ENCODE measurements around the gene C2CD5. TPM values are rescaled to one million over a fixed set of nuclear protein-coding genes. Genes with fewer than 3 reads are reported as not detected.
A peak's percentile ranks its signal among the peaks of the same experiment; 100 is the strongest.

The C2CD5 gene
- total and polyA plus RNA-seq, 2 of the 13 experiments (the other 11 are each of a cell fraction or from before 2014, with no cell fraction given), result 12.6 to 14.6 TPM

DNA sequence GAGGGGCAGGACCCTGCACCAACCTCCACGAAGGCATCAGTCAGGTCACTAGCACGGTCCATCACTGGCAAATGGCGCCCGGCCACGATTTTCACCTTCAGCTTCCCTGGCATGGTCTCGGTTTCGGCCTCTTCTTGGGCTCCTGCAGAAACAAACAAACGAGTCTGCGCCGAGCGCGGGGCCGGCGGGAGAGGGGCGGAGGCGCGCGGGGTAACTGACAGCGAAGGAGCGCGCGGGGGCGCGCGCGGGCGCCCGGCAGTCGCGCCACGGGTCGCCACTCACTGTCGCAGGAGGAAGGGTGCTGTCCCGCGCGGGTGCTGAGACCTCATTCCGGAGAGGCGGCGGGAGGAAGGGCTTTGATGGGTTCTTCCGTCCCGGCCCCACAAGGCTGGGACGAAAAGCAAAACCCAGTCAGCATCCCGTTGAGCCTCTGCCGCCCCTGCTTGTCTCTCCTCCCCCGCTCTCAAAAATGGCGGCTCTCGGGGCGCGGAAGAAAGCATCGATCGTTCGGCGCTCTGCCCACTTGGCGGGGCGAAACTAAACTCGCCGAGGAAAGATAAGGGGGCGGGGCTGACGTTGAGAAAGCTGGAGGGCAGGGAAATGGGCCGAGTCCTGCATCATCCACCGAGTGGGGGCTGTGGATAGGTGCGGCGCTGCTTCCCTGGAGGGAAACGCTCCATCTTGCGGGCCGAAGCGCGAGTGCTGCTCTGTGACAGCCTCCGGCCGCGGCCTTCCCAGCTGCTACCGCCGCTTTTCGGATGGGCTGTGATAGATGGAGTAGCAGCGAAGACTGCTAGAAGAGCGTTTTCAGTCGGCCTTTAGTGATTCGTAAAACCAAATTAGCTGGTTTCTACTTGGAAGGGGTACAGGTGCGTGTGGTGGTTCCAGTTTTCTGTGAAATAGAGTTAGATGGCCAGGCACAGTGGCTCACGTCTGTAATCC is at the start of gene C2CD5 (continued):
- TF ChIP-seq SUZ12 (IDR thresholded peaks at IDR 0.05; ENCODE audit: low read depth, low read length), result no peak
- peak; percentile 57 for TF ChIP-seq CEBPG (CRISPR knock-in tag; IDR thresholded peaks at IDR 0.05)
- TF ChIP-seq ZNF446 (CRISPR knock-in tag; IDR thresholded peaks at IDR 0.05), result no peak; the same call in 1 of the 2 replicates
- no peak for TF ChIP-seq MNT (IDR thresholded peaks at IDR 0.05)
- peak; percentile 94 for TF ChIP-seq ZFP82 (CRISPR knock-in tag; IDR thresholded peaks at IDR 0.05; ENCODE audit: borderline replicate concordance)
- peak; percentile 34; the same call in 1 of the 2 replicates for TF ChIP-seq KLF15 (CRISPR knock-in tag; IDR thresholded peaks at IDR 0.05; ENCODE audit: borderline replicate concordance)
- TF ChIP-seq KLF13 (CRISPR knock-in tag; IDR thresholded peaks at IDR 0.05), result 0 out of 2 replicates have a peak, but pooled peaks have one; percentile 50
- no peak for TF ChIP-seq SNRNP70 (IDR thresholded peaks at IDR 0.05; ENCODE audit: low read depth, low read length)
- peak; percentile 75; the same call in 1 of the 2 replicates for TF ChIP-seq SMAD1 (CRISPR knock-in tag; IDR thresholded peaks at IDR 0.05; ENCODE audit: borderline replicate concordance, low read depth)
- TF ChIP-seq ZNF839 (CRISPR knock-in tag; IDR thresholded peaks at IDR 0.05; ENCODE audit: borderline replicate concordance), result no peak
- TF ChIP-seq ZFP62 (CRISPR knock-in tag; IDR thresholded peaks at IDR 0.05), result no peak
- TF ChIP-seq CREM (IDR thresholded peaks at IDR 0.05), result peak; percentile 61; the same call in 1 of the 2 replicates
- TF ChIP-seq CREM (CRISPR knock-in tag; IDR thresholded peaks at IDR 0.05), result no peak
- TF ChIP-seq KAT7 (CRISPR knock-in tag; IDR thresholded peaks at IDR 0.05; ENCODE audit: borderline replicate concordance), result 0 out of 2 replicates have a peak, but pooled peaks have one; percentile 84
- TF ChIP-seq ZNF510 (CRISPR knock-in tag; IDR thresholded peaks at IDR 0.05; ENCODE audit: low read depth), result no peak
- TF ChIP-seq, protein P1, sequence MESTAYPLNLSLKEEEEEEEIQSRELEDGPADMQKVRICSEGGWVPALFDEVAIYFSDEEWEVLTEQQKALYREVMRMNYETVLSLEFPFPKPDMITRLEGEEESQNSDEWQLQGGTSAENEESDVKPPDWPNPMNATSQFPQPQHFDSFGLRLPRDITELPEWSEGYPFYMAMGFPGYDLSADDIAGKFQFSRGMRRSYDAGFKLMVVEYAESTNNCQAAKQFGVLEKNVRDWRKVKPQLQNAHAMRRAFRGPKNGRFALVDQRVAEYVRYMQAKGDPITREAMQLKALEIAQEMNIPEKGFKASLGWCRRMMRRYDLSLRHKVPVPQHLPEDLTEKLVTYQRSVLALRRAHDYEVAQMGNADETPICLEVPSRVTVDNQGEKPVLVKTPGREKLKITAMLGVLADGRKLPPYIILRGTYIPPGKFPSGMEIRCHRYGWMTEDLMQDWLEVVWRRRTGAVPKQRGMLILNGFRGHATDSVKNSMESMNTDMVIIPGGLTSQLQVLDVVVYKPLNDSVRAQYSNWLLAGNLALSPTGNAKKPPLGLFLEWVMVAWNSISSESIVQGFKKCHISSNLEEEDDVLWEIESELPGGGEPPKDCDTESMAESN (CRISPR knock-in tag; conservative IDR thresholded peaks at IDR 0.05), result peak; percentile 95
- TF ChIP-seq ZNF333 (CRISPR knock-in tag; IDR thresholded peaks at IDR 0.05; ENCODE audit: borderline replicate concordance), result no peak
- TF ChIP-seq, protein P2, sequence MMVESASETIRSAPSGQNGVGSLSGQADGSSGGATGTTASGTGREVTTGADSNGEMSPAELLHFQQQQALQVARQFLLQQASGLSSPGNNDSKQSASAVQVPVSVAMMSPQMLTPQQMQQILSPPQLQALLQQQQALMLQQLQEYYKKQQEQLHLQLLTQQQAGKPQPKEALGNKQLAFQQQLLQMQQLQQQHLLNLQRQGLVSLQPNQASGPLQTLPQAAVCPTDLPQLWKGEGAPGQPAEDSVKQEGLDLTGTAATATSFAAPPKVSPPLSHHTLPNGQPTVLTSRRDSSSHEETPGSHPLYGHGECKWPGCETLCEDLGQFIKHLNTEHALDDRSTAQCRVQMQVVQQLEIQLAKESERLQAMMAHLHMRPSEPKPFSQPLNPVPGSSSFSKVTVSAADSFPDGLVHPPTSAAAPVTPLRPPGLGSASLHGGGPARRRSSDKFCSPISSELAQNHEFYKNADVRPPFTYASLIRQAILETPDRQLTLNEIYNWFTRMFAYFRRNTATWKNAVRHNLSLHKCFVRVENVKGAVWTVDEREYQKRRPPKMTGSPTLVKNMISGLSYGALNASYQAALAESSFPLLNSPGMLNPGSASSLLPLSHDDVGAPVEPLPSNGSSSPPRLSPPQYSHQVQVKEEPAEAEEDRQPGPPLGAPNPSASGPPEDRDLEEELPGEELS (CRISPR knock-in tag; IDR thresholded peaks at IDR 0.05), result peak; percentile 51
